Upper lobe of left lung (tissue), 4 donors: ENCODE measurements around the gene UBASH3A.

Experiments used
- CTCF ChIP-seq, 6 experiments: fragments of 450-650 bp in 4 of 6; fragments of 200-600 bp in 2 of 6; sonication (generic) in 2 of 6; IDR thresholded peaks; one replicate each; pipeline ENCODE4 v1.5.1; 2016 to 2019; ENCODE audit warnings: antibody characterized with exemption in 6 of 6
- EP300 ChIP-seq, 4 donors: sonication (generic); formaldehyde crosslinking; IDR thresholded peaks; one replicate each; pipeline ENCODE4 v1.5.1; 2017; ENCODE audit warnings: antibody characterized with exemption in 4 of 4, control low read depth in 2 of 4
- POLR2A ChIP-seq, 4 donors: fragments of 450-650 bp; IDR thresholded peaks; one replicate each; pipeline ENCODE4 v1.5.1; 2016 to 2017; ENCODE audit warnings: antibody characterized with exemption in 4 of 4, mild to moderate bottlenecking in 2 of 4
- POLR2AphosphoS5 ChIP-seq, 2 donors: sonication (generic); formaldehyde crosslinking; IDR thresholded peaks; one replicate each; pipeline ENCODE4 v1.5.1; 2017; ENCODE audit warnings: antibody characterized with exemption in 2 of 2

- TF ChIP-seq CTCF (IDR thresholded peaks at IDR 0.05) (no peak), POLR2A (IDR thresholded peaks at IDR 0.05) (no peak), EP300 (IDR thresholded peaks at IDR 0.05) (no peak), POLR2AphosphoS5 (IDR thresholded peaks at IDR 0.05) (no peak)
Observed at GRCh38 chr21:42454786-42455185, 51.1 kb downstream of the UBASH3A start.
